Measurements from ENCODE around the gene ZNF576.

The ZNF576 gene

DNA sequence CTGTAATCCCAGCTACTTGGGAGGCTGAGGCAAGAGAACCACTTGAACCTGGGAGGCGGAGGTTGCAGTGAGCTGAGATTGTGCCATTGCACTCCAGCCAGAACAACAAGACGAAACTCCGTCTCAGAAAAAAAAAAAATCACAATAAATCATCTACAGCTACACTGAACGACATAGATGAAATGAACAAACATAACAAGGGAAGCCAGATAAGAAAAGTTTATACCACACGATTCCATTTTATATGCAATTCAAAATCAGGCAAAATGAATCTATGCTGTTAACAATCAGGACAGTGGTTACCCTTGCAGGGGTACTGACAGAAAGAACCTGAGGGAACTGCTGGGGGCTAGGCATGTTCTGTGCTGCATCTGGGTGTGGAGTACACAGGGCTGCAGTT, 26.7 kb upstream of the ZNF576 start:
- H3K79me2 ChIP-seq (ENCODE audit: control insufficient read depth, insufficient read depth, low read length), result no peaks in the 10 kb centered on the region
- no peak overlapping the region for H2BK15ac ChIP-seq (replicated peaks; ENCODE audit: low read depth)

GRCh38 chr19:43570174-43570791, 26.1 kb upstream of the ZNF576 start:
- H4K5ac ChIP-seq (ENCODE audit: low read length), result no peak overlapping the region
- H3K18ac ChIP-seq (ENCODE audit: low read length), result no peak overlapping the region
- no peak overlapping the region for H3K23ac ChIP-seq (ENCODE audit: low read length)
- WGBS (ENCODE audit: extremely low coverage, insufficient coverage, low lambda C conversion rate), result no CpG with 5 or more reads among the region's 5 CpGs
- no peak overlapping the region for H2AK5ac ChIP-seq (ENCODE audit: low read length)
- no peak overlapping the region for H3K4me2 ChIP-seq (ENCODE audit: low read length)
- no peak overlapping the region for H3K27ac ChIP-seq (ENCODE audit: low read depth, low read length)
- H3K4me3 ChIP-seq (ENCODE audit: low read length), result no peak overlapping the region
- H3K79me1 ChIP-seq (ENCODE audit: low read length), result peaks cover 7% of the 10 kb centered on the region
- H3K27me3 ChIP-seq (ENCODE audit: insufficient read depth, low read length, poor library complexity), result no peaks in the 10 kb centered on the region
- no peaks in the 10 kb centered on the region for H3K79me2 ChIP-seq (ENCODE audit: control insufficient read depth, insufficient read depth, low read length)
- no peaks in the 10 kb centered on the region for H3K36me3 ChIP-seq (ENCODE audit: control insufficient read depth, insufficient read depth, low read length)
- no peak overlapping the region for H2BK120ac ChIP-seq (ENCODE audit: low read depth, low read length)
- H3K56ac ChIP-seq (ENCODE audit: low read length), result no peak overlapping the region
- no peak overlapping the region for H4K8ac ChIP-seq (ENCODE audit: low read depth, low read length)
- no peak overlapping the region for H3K9ac ChIP-seq (ENCODE audit: low read length)
- DNase-seq, result no peak
- no peak overlapping the region for H2BK15ac ChIP-seq (replicated peaks; ENCODE audit: low read depth)
- H2BK5ac ChIP-seq (ENCODE audit: low read length), result no peak overlapping the region
- H3K4ac ChIP-seq (ENCODE audit: low read depth, low read length), result no peak overlapping the region
- H3K4me1 ChIP-seq (ENCODE audit: control insufficient read depth, low read depth, low read length), result no peaks in the 10 kb centered on the region

More for the DNA sequence above, 26.7 kb upstream of the ZNF576 start:
- Histone ChIP-seq H3K4ac (ENCODE audit: low read depth, low read length) (no peak overlapping the region), H3K18ac (ENCODE audit: low read length) (no peak overlapping the region), H3K23ac (ENCODE audit: low read length) (no peak overlapping the region), H3K56ac (ENCODE audit: low read length) (no peak overlapping the region), H2BK120ac (ENCODE audit: low read depth, low read length) (no peak overlapping the region), H3K4me2 (ENCODE audit: low read length) (no peak overlapping the region), H4K8ac (ENCODE audit: low read depth, low read length) (no peak overlapping the region), H3K9ac (ENCODE audit: low read length) (no peak overlapping the region), H2AK5ac (ENCODE audit: low read length) (no peak overlapping the region), H3K36me3 (ENCODE audit: control insufficient read depth, insufficient read depth, low read length) (no peaks in the 10 kb centered on the region), H3K4me1 (ENCODE audit: control insufficient read depth, low read depth, low read length) (no peaks in the 10 kb centered on the region), H3K27ac (ENCODE audit: low read depth, low read length) (no peak overlapping the region), H3K79me1 (ENCODE audit: low read length) (peaks cover 3% of the 10 kb centered on the region), H4K5ac (ENCODE audit: low read length) (no peak overlapping the region), H3K4me3 (ENCODE audit: low read length) (no peak overlapping the region), H2BK5ac (ENCODE audit: low read length) (no peak overlapping the region), H3K27me3 (ENCODE audit: insufficient read depth, low read length, poor library complexity) (no peaks in the 10 kb centered on the region)
- no peak for DNase-seq
- WGBS (ENCODE audit: extremely low coverage, insufficient coverage, low lambda C conversion rate), result no CpG with 5 or more reads among the region's 5 CpGs

GRCh38 chr19:43572171-43572588, 24.2 kb upstream of the ZNF576 start:
- no peak overlapping the region for H3K56ac ChIP-seq (ENCODE audit: low read length)
- no peak overlapping the region for H3K27ac ChIP-seq (ENCODE audit: low read depth, low read length)
- no peak overlapping the region for H3K18ac ChIP-seq (ENCODE audit: low read length)
- no peak for DNase-seq
- H3K4me3 ChIP-seq (ENCODE audit: low read length), result no peak overlapping the region
- H3K4me2 ChIP-seq (ENCODE audit: low read length), result no peak overlapping the region
- peaks cover 7% of the 10 kb centered on the region for H3K79me1 ChIP-seq (ENCODE audit: low read length)
- no CpG with 5 or more reads among the region's 3 CpGs for WGBS (ENCODE audit: extremely low coverage, insufficient coverage, low lambda C conversion rate)
- no peak overlapping the region for H4K8ac ChIP-seq (ENCODE audit: low read depth, low read length)
- no peaks in the 10 kb centered on the region for H3K36me3 ChIP-seq (ENCODE audit: control insufficient read depth, insufficient read depth, low read length)
- H2BK120ac ChIP-seq (ENCODE audit: low read depth, low read length), result no peak overlapping the region
- no peak overlapping the region for H3K23ac ChIP-seq (ENCODE audit: low read length)
- no peak overlapping the region for H2BK15ac ChIP-seq (replicated peaks; ENCODE audit: low read depth)
- no peak overlapping the region for H3K4ac ChIP-seq (ENCODE audit: low read depth, low read length)
- H3K79me2 ChIP-seq (ENCODE audit: control insufficient read depth, insufficient read depth, low read length), result no peaks in the 10 kb centered on the region
- peaks cover 4% of the 10 kb centered on the region for H3K4me1 ChIP-seq (ENCODE audit: control insufficient read depth, low read depth, low read length)
- H2BK5ac ChIP-seq (ENCODE audit: low read length), result no peak overlapping the region
- H2AK5ac ChIP-seq (ENCODE audit: low read length), result no peak overlapping the region
- no peak overlapping the region for H4K5ac ChIP-seq (ENCODE audit: low read length)
- H3K9ac ChIP-seq (ENCODE audit: low read length), result no peak overlapping the region
- no peaks in the 10 kb centered on the region for H3K27me3 ChIP-seq (ENCODE audit: insufficient read depth, low read length, poor library complexity)

- H3K27ac ChIP-seq (ENCODE audit: low read depth, low read length), result no peak overlapping the region
- peaks cover 4% of the 10 kb centered on the region for H3K4me1 ChIP-seq (ENCODE audit: control insufficient read depth, low read depth, low read length)
- H3K4ac ChIP-seq (ENCODE audit: low read depth, low read length), result peak overlapping the region; percentile 63
- H2BK5ac ChIP-seq (ENCODE audit: low read length), result no peak overlapping the region
- peak overlapping the region; percentile 66 for H3K4me3 ChIP-seq (ENCODE audit: low read length)
- H3K18ac ChIP-seq (ENCODE audit: low read length), result no peak overlapping the region
- H3K23ac ChIP-seq (ENCODE audit: low read length), result no peak overlapping the region
- WGBS (ENCODE audit: extremely low coverage, insufficient coverage, low lambda C conversion rate), result no CpG with 5 or more reads among the region's 12 CpGs
- peaks cover 7% of the 10 kb centered on the region for H3K79me1 ChIP-seq (ENCODE audit: low read length)
- H4K5ac ChIP-seq (ENCODE audit: low read length), result no peak overlapping the region
- H3K9ac ChIP-seq (ENCODE audit: low read length), result peak overlapping the region; percentile 87
- no peak overlapping the region for H4K8ac ChIP-seq (ENCODE audit: low read depth, low read length)
- no peak overlapping the region for H2BK120ac ChIP-seq (ENCODE audit: low read depth, low read length)
- peak overlapping the region; percentile 65 for H3K4me2 ChIP-seq (ENCODE audit: low read length)
- peak overlapping the region; percentile 99 for H3K56ac ChIP-seq (ENCODE audit: low read length)
- DNase-seq, result no peak
- H3K27me3 ChIP-seq (ENCODE audit: insufficient read depth, low read length, poor library complexity), result no peaks in the 10 kb centered on the region
- no peak overlapping the region for H2BK15ac ChIP-seq (replicated peaks; ENCODE audit: low read depth)
- no peak overlapping the region for H2AK5ac ChIP-seq (ENCODE audit: low read length)
- H3K79me2 ChIP-seq (ENCODE audit: control insufficient read depth, insufficient read depth, low read length), result no peaks in the 10 kb centered on the region
- no peaks in the 10 kb centered on the region for H3K36me3 ChIP-seq (ENCODE audit: control insufficient read depth, insufficient read depth, low read length)
These were observed 21.8 kb upstream of the ZNF576 start for GRCh38 chr19:43574424-43575155.

- H2BK5ac ChIP-seq (ENCODE audit: low read length), result no peak within 1 kb of the TSS
- H4K5ac ChIP-seq (ENCODE audit: low read length), result no peak within 1 kb of the TSS
- H3K18ac ChIP-seq (ENCODE audit: low read length), result peak within 1 kb of the TSS; percentile 54
- peak within 1 kb of the TSS; percentile 87 for H3K9ac ChIP-seq (ENCODE audit: low read length)
- H3K4me1 ChIP-seq (ENCODE audit: control insufficient read depth, low read depth, low read length), result peaks cover 4% of the 10 kb centered on the region
- peak within 1 kb of the TSS; percentile 90 for H3K23ac ChIP-seq (ENCODE audit: low read length)
- H2BK120ac ChIP-seq (ENCODE audit: low read depth, low read length), result no peak within 1 kb of the TSS
- H2BK15ac ChIP-seq (replicated peaks; ENCODE audit: low read depth), result no peak within 1 kb of the TSS
- H3K79me2 ChIP-seq (ENCODE audit: control insufficient read depth, insufficient read depth, low read length), result no peaks in the 10 kb centered on the region
- H3K79me1 ChIP-seq (ENCODE audit: low read length), result peaks cover 7% of the 10 kb centered on the region
- no peak within 1 kb of the TSS for H3K27ac ChIP-seq (ENCODE audit: low read depth, low read length)
- H2AK5ac ChIP-seq (ENCODE audit: low read length), result no peak within 1 kb of the TSS
- H3K4ac ChIP-seq (ENCODE audit: low read depth, low read length), result peak within 1 kb of the TSS; percentile 63
- peak; percentile 99 for DNase-seq
- peak within 1 kb of the TSS; percentile 65 for H3K4me2 ChIP-seq (ENCODE audit: low read length)
- no peak within 1 kb of the TSS for H4K8ac ChIP-seq (ENCODE audit: low read depth, low read length)
- peak within 1 kb of the TSS; percentile 99 for H3K56ac ChIP-seq (ENCODE audit: low read length)
- no peaks in the 10 kb centered on the region for H3K27me3 ChIP-seq (ENCODE audit: insufficient read depth, low read length, poor library complexity)
- WGBS (ENCODE audit: extremely low coverage, insufficient coverage, low lambda C conversion rate), result no CpG with 5 or more reads among the region's 51 CpGs
- H3K36me3 ChIP-seq (ENCODE audit: control insufficient read depth, insufficient read depth, low read length), result no peaks in the 10 kb centered on the region
- H3K4me3 ChIP-seq (ENCODE audit: low read length), result peak within 1 kb of the TSS; percentile 66
These were observed 21.0 kb upstream of the ZNF576 start, which contains the start of the genes PINLYP and XRCC1 for GRCh38 chr19:43575156-43575950. TSS of gene PINLYP (plus strand) at chr19:43575801. CDS start at chr19:43577192, 1,391 bp downstream. TSS of gene XRCC1 (minus strand) at chr19:43575527. CDS start at chr19:43575458, 69 bp downstream.
